ENCODE data around the gene TNFRSF13B. TPM values are rescaled to one million over a fixed set of nuclear protein-coding genes. Genes with fewer than 3 reads are reported as not detected.

The TNFRSF13B gene
- total RNA-seq, 1 experiment from 2014 or later: not detected

DNA sequence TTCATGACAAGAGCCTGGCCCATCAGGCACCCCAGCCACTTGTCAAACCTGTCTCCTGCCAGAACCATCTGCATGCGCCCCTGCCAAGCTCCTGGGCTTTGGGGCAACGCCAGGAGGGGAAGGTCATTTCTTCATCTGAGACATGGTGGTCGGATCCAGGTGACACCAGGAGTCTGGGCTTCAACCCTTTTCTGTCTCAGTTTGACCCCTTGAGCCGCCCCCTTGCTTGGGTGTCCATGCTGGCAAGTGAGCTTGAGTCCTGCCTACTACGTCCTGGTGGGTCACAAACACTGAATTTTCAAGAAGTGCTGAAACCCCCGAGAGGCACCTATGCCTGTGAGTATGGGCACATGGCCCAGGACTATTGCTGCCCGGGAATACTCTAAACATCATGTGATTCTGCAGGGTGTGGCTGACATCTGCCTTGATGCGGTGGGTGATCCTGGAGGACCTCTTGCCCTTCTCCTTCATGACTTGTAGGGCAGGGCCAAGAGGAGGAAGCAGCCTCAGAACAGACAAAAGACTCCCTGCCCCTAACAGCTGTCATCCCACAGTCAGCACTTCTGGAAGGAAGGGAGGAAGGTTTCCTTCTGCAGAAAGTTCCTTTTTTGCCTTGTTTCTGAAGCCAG, 43.4 kb downstream of the TNFRSF13B start (continued):
- TF ChIP-seq, protein P1, sequence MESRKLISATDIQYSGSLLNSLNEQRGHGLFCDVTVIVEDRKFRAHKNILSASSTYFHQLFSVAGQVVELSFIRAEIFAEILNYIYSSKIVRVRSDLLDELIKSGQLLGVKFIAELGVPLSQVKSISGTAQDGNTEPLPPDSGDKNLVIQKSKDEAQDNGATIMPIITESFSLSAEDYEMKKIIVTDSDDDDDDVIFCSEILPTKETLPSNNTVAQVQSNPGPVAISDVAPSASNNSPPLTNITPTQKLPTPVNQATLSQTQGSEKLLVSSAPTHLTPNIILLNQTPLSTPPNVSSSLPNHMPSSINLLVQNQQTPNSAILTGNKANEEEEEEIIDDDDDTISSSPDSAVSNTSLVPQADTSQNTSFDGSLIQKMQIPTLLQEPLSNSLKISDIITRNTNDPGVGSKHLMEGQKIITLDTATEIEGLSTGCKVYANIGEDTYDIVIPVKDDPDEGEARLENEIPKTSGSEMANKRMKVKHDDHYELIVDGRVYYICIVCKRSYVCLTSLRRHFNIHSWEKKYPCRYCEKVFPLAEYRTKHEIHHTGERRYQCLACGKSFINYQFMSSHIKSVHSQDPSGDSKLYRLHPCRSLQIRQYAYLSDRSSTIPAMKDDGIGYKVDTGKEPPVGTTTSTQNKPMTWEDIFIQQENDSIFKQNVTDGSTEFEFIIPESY (IDR thresholded peaks at IDR 0.05; ENCODE audit: extremely low read depth, insufficient replicate concordance, low read length): no peak

DNA sequence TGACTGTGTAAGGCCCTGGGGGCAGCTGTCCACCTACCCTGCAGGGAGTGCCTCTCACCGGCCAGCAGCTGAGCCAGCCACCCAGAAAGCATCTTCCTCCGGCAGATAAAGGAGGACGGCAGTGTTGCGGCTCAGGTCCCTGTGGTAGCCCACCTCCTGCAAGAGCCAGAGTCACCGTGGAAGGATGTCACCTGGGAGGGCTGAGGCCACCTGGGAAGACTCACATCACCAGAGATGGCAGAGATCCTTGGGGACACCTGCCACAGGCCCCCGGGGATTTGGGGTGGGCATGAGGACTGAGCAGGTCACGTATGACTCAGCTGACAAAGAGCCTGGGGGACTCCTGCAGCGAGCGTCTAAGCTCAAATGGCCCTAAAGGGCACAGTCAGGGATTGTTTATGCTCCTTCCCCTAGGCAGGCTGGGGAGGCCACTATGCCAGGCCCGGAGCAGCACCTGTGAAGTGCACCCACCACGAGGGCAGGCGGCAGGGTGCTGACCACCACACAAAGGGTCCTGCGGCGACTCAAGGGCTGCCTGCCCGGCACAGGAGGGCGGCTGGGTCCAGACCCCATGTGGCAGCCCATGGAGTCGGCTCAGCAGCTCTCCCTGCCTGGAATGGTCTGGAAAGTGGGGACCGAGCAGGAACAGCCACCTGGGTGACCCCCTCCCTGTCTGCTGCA, 44.1 kb downstream of the TNFRSF13B start:
- ChIA-PET POLR2A (no interaction called here), CTCF (no interaction called here), RAD21 (ENCODE audit: low non-redundant PET in 1 of 2, low total read pairs in 2 of 2, uncharacterized antibody in 2 of 2, unreplicated experiment in 2 of 2) (no interaction called here)
- intact Hi-C loops (cut with micrococcal nuclease): no loop called here
- no peak for DNase-seq (ENCODE audit: low read depth, low spot score)
- TF ChIP-seq ZNF274 (IDR thresholded peaks at IDR 0.05; ENCODE audit: low read depth, low read length): no peak
- no peak for TF ChIP-seq CBX3 (IDR thresholded peaks at IDR 0.05; ENCODE audit: low read depth)
- no peak for TF ChIP-seq ELF1 (IDR thresholded peaks at IDR 0.05; ENCODE audit: borderline replicate concordance, low read depth)
- no peak for TF ChIP-seq JUND (IDR thresholded peaks at IDR 0.05)
- TF ChIP-seq SP1 (IDR thresholded peaks at IDR 0.05; ENCODE audit: low read depth): no peak
- TF ChIP-seq, protein P2, sequence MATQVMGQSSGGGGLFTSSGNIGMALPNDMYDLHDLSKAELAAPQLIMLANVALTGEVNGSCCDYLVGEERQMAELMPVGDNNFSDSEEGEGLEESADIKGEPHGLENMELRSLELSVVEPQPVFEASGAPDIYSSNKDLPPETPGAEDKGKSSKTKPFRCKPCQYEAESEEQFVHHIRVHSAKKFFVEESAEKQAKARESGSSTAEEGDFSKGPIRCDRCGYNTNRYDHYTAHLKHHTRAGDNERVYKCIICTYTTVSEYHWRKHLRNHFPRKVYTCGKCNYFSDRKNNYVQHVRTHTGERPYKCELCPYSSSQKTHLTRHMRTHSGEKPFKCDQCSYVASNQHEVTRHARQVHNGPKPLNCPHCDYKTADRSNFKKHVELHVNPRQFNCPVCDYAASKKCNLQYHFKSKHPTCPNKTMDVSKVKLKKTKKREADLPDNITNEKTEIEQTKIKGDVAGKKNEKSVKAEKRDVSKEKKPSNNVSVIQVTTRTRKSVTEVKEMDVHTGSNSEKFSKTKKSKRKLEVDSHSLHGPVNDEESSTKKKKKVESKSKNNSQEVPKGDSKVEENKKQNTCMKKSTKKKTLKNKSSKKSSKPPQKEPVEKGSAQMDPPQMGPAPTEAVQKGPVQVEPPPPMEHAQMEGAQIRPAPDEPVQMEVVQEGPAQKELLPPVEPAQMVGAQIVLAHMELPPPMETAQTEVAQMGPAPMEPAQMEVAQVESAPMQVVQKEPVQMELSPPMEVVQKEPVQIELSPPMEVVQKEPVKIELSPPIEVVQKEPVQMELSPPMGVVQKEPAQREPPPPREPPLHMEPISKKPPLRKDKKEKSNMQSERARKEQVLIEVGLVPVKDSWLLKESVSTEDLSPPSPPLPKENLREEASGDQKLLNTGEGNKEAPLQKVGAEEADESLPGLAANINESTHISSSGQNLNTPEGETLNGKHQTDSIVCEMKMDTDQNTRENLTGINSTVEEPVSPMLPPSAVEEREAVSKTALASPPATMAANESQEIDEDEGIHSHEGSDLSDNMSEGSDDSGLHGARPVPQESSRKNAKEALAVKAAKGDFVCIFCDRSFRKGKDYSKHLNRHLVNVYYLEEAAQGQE (IDR thresholded peaks at IDR 0.05; ENCODE audit: low read depth): no peak
- TF ChIP-seq TCF7L2 (IDR thresholded peaks at IDR 0.05; ENCODE audit: borderline replicate concordance, extremely low read depth, insufficient read depth, insufficient read length): no peak
- no peak for TF ChIP-seq RAD21 (IDR thresholded peaks at IDR 0.05; ENCODE audit: low read depth)
- TF ChIP-seq, protein P3, sequence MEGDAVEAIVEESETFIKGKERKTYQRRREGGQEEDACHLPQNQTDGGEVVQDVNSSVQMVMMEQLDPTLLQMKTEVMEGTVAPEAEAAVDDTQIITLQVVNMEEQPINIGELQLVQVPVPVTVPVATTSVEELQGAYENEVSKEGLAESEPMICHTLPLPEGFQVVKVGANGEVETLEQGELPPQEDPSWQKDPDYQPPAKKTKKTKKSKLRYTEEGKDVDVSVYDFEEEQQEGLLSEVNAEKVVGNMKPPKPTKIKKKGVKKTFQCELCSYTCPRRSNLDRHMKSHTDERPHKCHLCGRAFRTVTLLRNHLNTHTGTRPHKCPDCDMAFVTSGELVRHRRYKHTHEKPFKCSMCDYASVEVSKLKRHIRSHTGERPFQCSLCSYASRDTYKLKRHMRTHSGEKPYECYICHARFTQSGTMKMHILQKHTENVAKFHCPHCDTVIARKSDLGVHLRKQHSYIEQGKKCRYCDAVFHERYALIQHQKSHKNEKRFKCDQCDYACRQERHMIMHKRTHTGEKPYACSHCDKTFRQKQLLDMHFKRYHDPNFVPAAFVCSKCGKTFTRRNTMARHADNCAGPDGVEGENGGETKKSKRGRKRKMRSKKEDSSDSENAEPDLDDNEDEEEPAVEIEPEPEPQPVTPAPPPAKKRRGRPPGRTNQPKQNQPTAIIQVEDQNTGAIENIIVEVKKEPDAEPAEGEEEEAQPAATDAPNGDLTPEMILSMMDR (IDR thresholded peaks at IDR 0.05 in 2 of 3, conservative IDR thresholded peaks at IDR 0.05 in 1 of 3; ENCODE audit: borderline replicate concordance in 1 of 3, insufficient read depth in 1 of 3, low read depth in 2 of 3, low read length in 2 of 3): no peak
- no peaks in the 10 kb centered on the region for H3K9me3 ChIP-seq (ENCODE audit: control insufficient read depth in 1 of 2, insufficient read depth in 1 of 2, low read depth in 1 of 2, low read length in 2 of 2)
- no peak overlapping the region for H3K4me2 ChIP-seq (ENCODE audit: low read length)
- no TSS peak for BruUV-seq (replicated peaks)
- H3K4me1 ChIP-seq (ENCODE audit: control insufficient read depth in 1 of 2, insufficient read depth in 2 of 2, low read length in 2 of 2): no peaks in the 10 kb centered on the region
- no peaks in the 10 kb centered on the region for H3K36me3 ChIP-seq (ENCODE audit: control insufficient read depth in 1 of 2, insufficient read depth in 2 of 2, low read length in 2 of 2)
- no peaks in the 10 kb centered on the region for H4K20me1 ChIP-seq (ENCODE audit: insufficient read depth)
- no peak overlapping the region for H3K4me3 ChIP-seq (replicated peaks in 1 of 2; ENCODE audit: low read depth in 1 of 2, low read length in 2 of 2)
- H3K9ac ChIP-seq (ENCODE audit: low read length): no peak overlapping the region
- H2AFZ ChIP-seq (ENCODE audit: low read depth, low read length, poor library complexity, severe bottlenecking): no peak overlapping the region
- ATAC-seq: no peak
- no peaks in the 10 kb centered on the region for H3K9me2 ChIP-seq (ENCODE audit: insufficient read depth)
- no peaks in the 10 kb centered on the region for H3K79me2 ChIP-seq (ENCODE audit: insufficient read depth, low read length)
- H3K27ac ChIP-seq (ENCODE audit: low read depth, low read length): no peak overlapping the region
- no peaks in the 10 kb centered on the region for H3K27me3 ChIP-seq (ENCODE audit: insufficient read depth, low read length)
